ENCODE results near the gene SLC5A5. TPM values are rescaled to one million over a fixed set of nuclear protein-coding genes. Genes with fewer than 3 reads are reported as not detected.
A peak's percentile ranks its signal among the peaks of the same experiment; 100 is the strongest.

The SLC5A5 gene
- polyA plus RNA-seq, 1 donor = 0.05 TPM

GRCh38 chr19:17926044-17926443 lies 54.3 kb downstream of the SLC5A5 start:
- DNase-seq = no peak

- DNase-seq = no peak
These were observed 57.3 kb downstream of the SLC5A5 start for GRCh38 chr19:17929056-17929455.

- no peak for DNase-seq
These were observed 59.9 kb downstream of the SLC5A5 start for GRCh38 chr19:17931532-17932191.

GRCh38 chr19:17932485-17933338 lies 61.0 kb downstream of the SLC5A5 start, which contains the start of gene CCDC124:
TSS of gene CCDC124 (plus strand) at chr19:17933015. CDS start at chr19:17936421, 3,406 bp downstream.
- DNase-seq = peak; percentile 94

- DNase-seq = no peak
These were observed 61.8 kb downstream of the SLC5A5 start for GRCh38 chr19:17933414-17934129.

GRCh38 chr19:17936379-17936778 lies 64.6 kb downstream of the SLC5A5 start:
- no peak for DNase-seq

GRCh38 chr19:17937371-17937900 lies 65.7 kb downstream of the SLC5A5 start:
- no peak for DNase-seq

- peak; percentile 67 for DNase-seq
These were observed 66.5 kb downstream of the SLC5A5 start for GRCh38 chr19:17938092-17938845.

- no peak for DNase-seq
These were observed 70.4 kb downstream of the SLC5A5 start for GRCh38 chr19:17942181-17942580.

- DNase-seq = no peak
These were observed 71.0 kb downstream of the SLC5A5 start for GRCh38 chr19:17942582-17943273.

GRCh38 chr19:17943274-17944221 lies 71.8 kb downstream of the SLC5A5 start:
- no peak for DNase-seq

GRCh38 chr19:17944301-17944700 lies 72.6 kb downstream of the SLC5A5 start:
- no peak for DNase-seq

Other genes starting within 250 kb of the SLC5A5 start
- 0.10 TPM for gene UNC13A, start 183.6 kb upstream of the SLC5A5 start, polyA plus RNA-seq (ENCODE audit: insufficient read length)
- 43.6 TPM for gene MAP1S, start 152.5 kb upstream of the SLC5A5 start, polyA plus RNA-seq (ENCODE audit: insufficient read length)
- gene FCHO1, start 120.5 kb upstream of the SLC5A5 start, polyA plus RNA-seq (ENCODE audit: insufficient read length) = 1.2 TPM
- 0.14 TPM for gene B3GNT3, start 76.8 kb upstream of the SLC5A5 start, polyA plus RNA-seq (ENCODE audit: insufficient read length)
- not detected for gene INSL3, start 50.4 kb upstream of the SLC5A5 start, polyA plus RNA-seq (ENCODE audit: insufficient read length)
- gene JAK3, start 24.0 kb upstream of the SLC5A5 start, polyA plus RNA-seq (ENCODE audit: insufficient read length) = 3.7 TPM
- gene RPL18A, start 12.0 kb upstream of the SLC5A5 start, polyA plus RNA-seq (ENCODE audit: insufficient read length) = 2,715 TPM
- 72.0 TPM for gene CCDC124, start 61.1 kb downstream of the SLC5A5 start, polyA plus RNA-seq (ENCODE audit: insufficient read length)
- gene KCNN1, start 95.2 kb downstream of the SLC5A5 start, polyA plus RNA-seq (ENCODE audit: insufficient read length) = 0.63 TPM
- gene ARRDC2, start 136.2 kb downstream of the SLC5A5 start, polyA plus RNA-seq (ENCODE audit: insufficient read length) = 4.5 TPM
- gene IL12RB1, start 215.0 kb downstream of the SLC5A5 start, polyA plus RNA-seq (ENCODE audit: insufficient read length) = 0.75 TPM
- 17.3 TPM for gene MAST3, start 225.8 kb downstream of the SLC5A5 start, polyA plus RNA-seq (ENCODE audit: insufficient read length)